HEK293 (cell line): ENCODE results near the gene KEAP1.
A peak's percentile ranks its signal among the peaks of the same experiment; 100 is the strongest.

Experiments used
- CTCF ChIA-PET: fragments of 350-600 bp; formaldehyde crosslinking; extraction: SDS; loops from one replicate; lab custom pipeline; 2021; ENCODE audit warnings: antibody characterized with exemption; lab: Yijun Ruan, JAX
- POLR2A ChIA-PET: fragments of 300-600 bp; formaldehyde crosslinking; extraction: SDS; loops from one replicate; lab custom pipeline; 2020; ENCODE audit warnings: antibody characterized with exemption, inconsistent platforms; lab: Yijun Ruan, JAX
- H3K27ac ChIP-seq: fragments of 200-500 bp; sonication (Bioruptor generic); 2 replicates; pipeline ENCODE4 v1.5.1; 2014; ENCODE audit warnings: low read depth, low read length, control low read depth, inconsistent platforms; ENCODE audit errors: extremely low read depth
- H3K36me3 ChIP-seq, 2 experiments: fragments of 200-500 bp in 1 of 2; sonication (Bioruptor generic) in 1 of 2; 1 replicate in 1 of 2; 2 replicates in 1 of 2; pipeline ENCODE4 v1.5.1; 2014 to 2017; ENCODE audit warnings: inconsistent platforms in 2 of 2, low read length in 2 of 2; ENCODE audit not compliant: control insufficient read depth in 2 of 2, insufficient read depth in 1 of 2
- H3K4me1 ChIP-seq: fragments of 200-500 bp; sonication (Bioruptor generic); 2 replicates; pipeline ENCODE4 v1.5.1; 2014; ENCODE audit warnings: mild to moderate bottlenecking, low read length, inconsistent platforms; ENCODE audit not compliant: control insufficient read depth, insufficient read depth
- H3K4me3 ChIP-seq: 2 replicates; pipeline ENCODE4 v1.5.1; 2011; ENCODE audit warnings: low read depth, mild to moderate bottlenecking, control low read depth, low read length, moderate library complexity
- H3K9me3 ChIP-seq: fragments of 200-500 bp; sonication (Bioruptor generic); 2 replicates; pipeline ENCODE4 v1.5.1; 2014; ENCODE audit warnings: low read depth, low read length, inconsistent platforms; ENCODE audit not compliant: control insufficient read depth, insufficient read depth
- GLIS1 ChIP-seq: fragments of 450-650 bp; formaldehyde crosslinking; IDR thresholded peaks from 2 replicates; pipeline ENCODE4 v1.5.1; 2016; ENCODE audit warnings: missing biosample characterization, missing genetic modification characterization
- GLIS2 ChIP-seq: fragments of 450-650 bp; formaldehyde crosslinking; IDR thresholded peaks from 2 replicates; pipeline ENCODE4 v1.5.1; 2016; ENCODE audit warnings: missing biosample characterization, missing genetic modification characterization
- KLF8 ChIP-seq: fragments of 450-650 bp; formaldehyde crosslinking; IDR thresholded peaks from 2 replicates; pipeline ENCODE4 v1.5.1; 2016; ENCODE audit warnings: missing biosample characterization, missing genetic modification characterization
- YY2 ChIP-seq: fragments of 450-650 bp; formaldehyde crosslinking; IDR thresholded peaks from 2 replicates; pipeline ENCODE4 v1.5.1; 2016; ENCODE audit warnings: missing biosample characterization, missing genetic modification characterization
- ZBTB20 ChIP-seq: fragments of 450-650 bp; formaldehyde crosslinking; IDR thresholded peaks from 2 replicates; pipeline ENCODE4 v1.5.1; 2016; ENCODE audit warnings: missing biosample characterization, missing genetic modification characterization
- ZFHX2 ChIP-seq: fragments of 450-650 bp; formaldehyde crosslinking; conservative IDR thresholded peaks from 2 replicates; pipeline ENCODE4 v1.5.1; 2016; ENCODE audit warnings: missing biosample characterization, missing genetic modification characterization
- ZIC2 ChIP-seq: fragments of 450-650 bp; formaldehyde crosslinking; IDR thresholded peaks from 2 replicates; pipeline ENCODE4 v1.5.1; 2016; ENCODE audit warnings: missing biosample characterization, missing genetic modification characterization
- ZNF2 ChIP-seq: fragments of 450-650 bp; formaldehyde crosslinking; IDR thresholded peaks from 2 replicates; pipeline ENCODE4 v1.5.1; 2016; ENCODE audit warnings: missing biosample characterization, missing genetic modification characterization
- ZNF324 ChIP-seq: fragments of 450-650 bp; formaldehyde crosslinking; IDR thresholded peaks from 2 replicates; pipeline ENCODE4 v1.5.1; 2016; ENCODE audit warnings: missing biosample characterization, missing genetic modification characterization
- ZNF37A ChIP-seq: fragments of 450-650 bp; IDR thresholded peaks from 2 replicates; pipeline ENCODE4 v1.5.1; 2018; ENCODE audit warnings: missing biosample characterization, missing genetic modification characterization
- ZNF423 ChIP-seq: fragments of 450-650 bp; formaldehyde crosslinking; IDR thresholded peaks from 2 replicates; pipeline ENCODE4 v1.5.1; 2016; ENCODE audit warnings: missing biosample characterization, missing genetic modification characterization
- ZNF626 ChIP-seq: fragments of 450-650 bp; sonication (Bioruptor Pico); formaldehyde crosslinking; IDR thresholded peaks from 2 replicates; pipeline ENCODE4 v1.5.1; 2018; ENCODE audit warnings: missing biosample characterization, missing genetic modification characterization, inconsistent platforms
- ZNF776 ChIP-seq: fragments of 450-650 bp; formaldehyde crosslinking; IDR thresholded peaks from 2 replicates; pipeline ENCODE4 v1.5.0; 2017; ENCODE audit warnings: missing biosample characterization, missing genetic modification characterization, borderline replicate concordance
- ZNF777 ChIP-seq: fragments of 450-650 bp; formaldehyde crosslinking; IDR thresholded peaks from 2 replicates; pipeline ENCODE4 v1.5.1; 2017; ENCODE audit warnings: missing biosample characterization, missing genetic modification characterization, borderline replicate concordance
- ZXDB ChIP-seq: fragments of 450-650 bp; formaldehyde crosslinking; IDR thresholded peaks from 2 replicates; pipeline ENCODE4 v1.5.1; 2016; ENCODE audit warnings: missing biosample characterization, missing genetic modification characterization
- TF ChIP-seq, protein P1 (sequence below): fragments of 450-650 bp; formaldehyde crosslinking; IDR thresholded peaks from 2 replicates; pipeline ENCODE4 v1.5.1; 2016; ENCODE audit warnings: missing biosample characterization, missing genetic modification characterization
- TF ChIP-seq, protein P2 (sequence below): fragments of 450-650 bp; formaldehyde crosslinking; IDR thresholded peaks from 2 replicates; pipeline ENCODE4 v1.5.1; 2016; ENCODE audit warnings: missing biosample characterization, missing genetic modification characterization
- TF ChIP-seq, protein P3 (sequence below): fragments of 450-650 bp; formaldehyde crosslinking; IDR thresholded peaks from 2 replicates; pipeline ENCODE4 v1.5.1; 2016; ENCODE audit warnings: missing biosample characterization, missing genetic modification characterization
- TF ChIP-seq, protein P4 (sequence below): IDR thresholded peaks from 2 replicates; pipeline ENCODE4 v1.6.1; 2011; ENCODE audit warnings: mild to moderate bottlenecking, low read depth, low read length, borderline replicate concordance
- TF ChIP-seq, protein P5 (sequence below): fragments of 450-650 bp; formaldehyde crosslinking; IDR thresholded peaks from 2 replicates; pipeline ENCODE4 v1.5.1; 2016; ENCODE audit warnings: missing biosample characterization, missing genetic modification characterization
- TF ChIP-seq, protein P6 (sequence below): fragments of 450-650 bp; formaldehyde crosslinking; optimal IDR thresholded peaks from 2 replicates; pipeline ENCODE3; 2016; ENCODE audit warnings: missing biosample characterization, mild to moderate bottlenecking, missing genetic modification characterization
- TF ChIP-seq, protein P7 (sequence below): fragments of 450-650 bp; formaldehyde crosslinking; IDR thresholded peaks from 2 replicates; pipeline ENCODE4 v1.5.1; 2016; ENCODE audit warnings: missing biosample characterization, missing genetic modification characterization

The KEAP1 gene

DNA sequence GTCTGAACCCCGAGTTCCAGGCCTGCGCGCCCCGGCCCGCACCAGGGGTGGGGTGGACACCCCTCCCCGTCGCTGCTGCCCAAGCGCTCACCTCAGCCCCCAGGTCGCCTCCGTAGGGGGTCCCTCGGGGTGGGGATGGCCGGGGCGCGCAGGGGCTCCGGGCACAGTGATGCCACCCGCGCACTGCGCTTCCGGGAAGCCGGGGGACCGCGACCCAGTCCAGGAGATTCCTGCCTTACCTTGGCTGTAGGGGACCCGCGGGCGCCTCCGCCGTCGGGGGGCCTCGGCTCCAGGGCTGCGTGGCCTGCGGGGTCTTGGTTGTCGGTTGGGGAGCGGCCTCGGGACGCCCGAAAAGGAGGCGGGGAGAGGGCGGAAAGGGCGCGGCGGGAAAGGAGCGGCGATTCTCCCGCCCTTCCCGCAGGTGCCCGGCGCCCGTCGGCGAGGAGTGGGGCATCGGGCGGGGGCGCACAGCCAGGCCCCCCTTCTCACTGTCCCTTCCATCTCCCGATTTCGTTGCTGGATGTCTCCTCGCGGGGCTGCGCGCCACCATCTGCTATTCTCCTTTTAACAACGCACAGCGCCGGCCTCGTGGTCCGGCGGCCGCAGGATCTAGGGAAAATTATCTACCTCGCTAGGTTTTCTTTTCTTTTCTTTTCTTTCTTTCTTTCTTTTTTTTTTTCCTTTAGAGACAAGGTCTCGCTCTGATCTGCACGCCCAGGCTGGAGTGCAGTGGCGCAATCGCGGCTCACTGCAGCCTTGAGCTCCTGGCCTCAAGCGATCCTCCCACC, at the start of gene KEAP1:
Gene KEAP1 (minus strand): TSS at position 355 of the 788 bp plus-strand sequence. CDS start 3,323 bp downstream, outside the sequence.
- Histone ChIP-seq H3K36me3 (peaks cover 8 to 23% of the 10 kb centered on the region in 2 experiments; a peak in 2 of 3 replicates), H3K9me3 (no peaks in the 10 kb centered on the region), H3K27ac (peak within 1 kb of the TSS; percentile 94), H3K4me1 (peaks cover 4% of the 10 kb centered on the region; the same call in 1 of the 2 replicates), H3K4me3 (peak within 1 kb of the TSS; percentile 85)
- TF ChIP-seq ZNF626 (tag by site-specific recombination) = no peak
- TF ChIP-seq ZNF423 = 0 out of 2 replicates have a peak, but pooled peaks have one; percentile 10
- TF ChIP-seq ZFHX2 (tag by site-specific recombination) = peak; percentile 3; the same call in 1 of the 2 replicates
- TF ChIP-seq, protein P1, sequence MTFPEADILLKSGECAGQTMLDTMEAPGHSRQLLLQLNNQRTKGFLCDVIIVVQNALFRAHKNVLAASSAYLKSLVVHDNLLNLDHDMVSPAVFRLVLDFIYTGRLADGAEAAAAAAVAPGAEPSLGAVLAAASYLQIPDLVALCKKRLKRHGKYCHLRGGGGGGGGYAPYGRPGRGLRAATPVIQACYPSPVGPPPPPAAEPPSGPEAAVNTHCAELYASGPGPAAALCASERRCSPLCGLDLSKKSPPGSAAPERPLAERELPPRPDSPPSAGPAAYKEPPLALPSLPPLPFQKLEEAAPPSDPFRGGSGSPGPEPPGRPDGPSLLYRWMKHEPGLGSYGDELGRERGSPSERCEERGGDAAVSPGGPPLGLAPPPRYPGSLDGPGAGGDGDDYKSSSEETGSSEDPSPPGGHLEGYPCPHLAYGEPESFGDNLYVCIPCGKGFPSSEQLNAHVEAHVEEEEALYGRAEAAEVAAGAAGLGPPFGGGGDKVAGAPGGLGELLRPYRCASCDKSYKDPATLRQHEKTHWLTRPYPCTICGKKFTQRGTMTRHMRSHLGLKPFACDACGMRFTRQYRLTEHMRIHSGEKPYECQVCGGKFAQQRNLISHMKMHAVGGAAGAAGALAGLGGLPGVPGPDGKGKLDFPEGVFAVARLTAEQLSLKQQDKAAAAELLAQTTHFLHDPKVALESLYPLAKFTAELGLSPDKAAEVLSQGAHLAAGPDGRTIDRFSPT (tag by site-specific recombination) = peak; percentile 45; the same call in 1 of the 2 replicates
- peak; percentile 55; the same call in 1 of the 2 replicates for TF ChIP-seq ZBTB20 (tag by site-specific recombination)
- TF ChIP-seq ZIC2 = peak; percentile 65
- TF ChIP-seq, protein P2, sequence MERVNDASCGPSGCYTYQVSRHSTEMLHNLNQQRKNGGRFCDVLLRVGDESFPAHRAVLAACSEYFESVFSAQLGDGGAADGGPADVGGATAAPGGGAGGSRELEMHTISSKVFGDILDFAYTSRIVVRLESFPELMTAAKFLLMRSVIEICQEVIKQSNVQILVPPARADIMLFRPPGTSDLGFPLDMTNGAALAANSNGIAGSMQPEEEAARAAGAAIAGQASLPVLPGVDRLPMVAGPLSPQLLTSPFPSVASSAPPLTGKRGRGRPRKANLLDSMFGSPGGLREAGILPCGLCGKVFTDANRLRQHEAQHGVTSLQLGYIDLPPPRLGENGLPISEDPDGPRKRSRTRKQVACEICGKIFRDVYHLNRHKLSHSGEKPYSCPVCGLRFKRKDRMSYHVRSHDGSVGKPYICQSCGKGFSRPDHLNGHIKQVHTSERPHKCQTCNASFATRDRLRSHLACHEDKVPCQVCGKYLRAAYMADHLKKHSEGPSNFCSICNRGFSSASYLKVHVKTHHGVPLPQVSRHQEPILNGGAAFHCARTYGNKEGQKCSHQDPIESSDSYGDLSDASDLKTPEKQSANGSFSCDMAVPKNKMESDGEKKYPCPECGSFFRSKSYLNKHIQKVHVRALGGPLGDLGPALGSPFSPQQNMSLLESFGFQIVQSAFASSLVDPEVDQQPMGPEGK = peak; percentile 76
- TF ChIP-seq ZNF37A (tag by site-specific recombination) = no peak
- peak; percentile 60; the same call in 1 of the 2 replicates for TF ChIP-seq ZNF777 (tag by site-specific recombination)
- peak; percentile 82 for TF ChIP-seq GLIS2 (tag by site-specific recombination)
- TF ChIP-seq YY2 = 0 out of 2 replicates have a peak, but pooled peaks have one; percentile 3
- no peak for TF ChIP-seq ZXDB (tag by site-specific recombination)
- TF ChIP-seq, protein P3, sequence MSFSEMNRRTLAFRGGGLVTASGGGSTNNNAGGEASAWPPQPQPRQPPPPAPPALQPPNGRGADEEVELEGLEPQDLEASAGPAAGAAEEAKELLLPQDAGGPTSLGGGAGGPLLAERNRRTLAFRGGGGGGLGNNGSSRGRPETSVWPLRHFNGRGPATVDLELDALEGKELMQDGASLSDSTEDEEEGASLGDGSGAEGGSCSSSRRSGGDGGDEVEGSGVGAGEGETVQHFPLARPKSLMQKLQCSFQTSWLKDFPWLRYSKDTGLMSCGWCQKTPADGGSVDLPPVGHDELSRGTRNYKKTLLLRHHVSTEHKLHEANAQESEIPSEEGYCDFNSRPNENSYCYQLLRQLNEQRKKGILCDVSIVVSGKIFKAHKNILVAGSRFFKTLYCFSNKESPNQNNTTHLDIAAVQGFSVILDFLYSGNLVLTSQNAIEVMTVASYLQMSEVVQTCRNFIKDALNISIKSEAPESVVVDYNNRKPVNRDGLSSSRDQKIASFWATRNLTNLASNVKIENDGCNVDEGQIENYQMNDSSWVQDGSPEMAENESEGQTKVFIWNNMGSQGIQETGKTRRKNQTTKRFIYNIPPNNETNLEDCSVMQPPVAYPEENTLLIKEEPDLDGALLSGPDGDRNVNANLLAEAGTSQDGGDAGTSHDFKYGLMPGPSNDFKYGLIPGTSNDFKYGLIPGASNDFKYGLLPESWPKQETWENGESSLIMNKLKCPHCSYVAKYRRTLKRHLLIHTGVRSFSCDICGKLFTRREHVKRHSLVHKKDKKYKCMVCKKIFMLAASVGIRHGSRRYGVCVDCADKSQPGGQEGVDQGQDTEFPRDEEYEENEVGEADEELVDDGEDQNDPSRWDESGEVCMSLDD (tag by site-specific recombination) = peak; percentile 73
- TF ChIP-seq GLIS1 (tag by site-specific recombination) = peak; percentile 90
- TF ChIP-seq, protein P4, sequence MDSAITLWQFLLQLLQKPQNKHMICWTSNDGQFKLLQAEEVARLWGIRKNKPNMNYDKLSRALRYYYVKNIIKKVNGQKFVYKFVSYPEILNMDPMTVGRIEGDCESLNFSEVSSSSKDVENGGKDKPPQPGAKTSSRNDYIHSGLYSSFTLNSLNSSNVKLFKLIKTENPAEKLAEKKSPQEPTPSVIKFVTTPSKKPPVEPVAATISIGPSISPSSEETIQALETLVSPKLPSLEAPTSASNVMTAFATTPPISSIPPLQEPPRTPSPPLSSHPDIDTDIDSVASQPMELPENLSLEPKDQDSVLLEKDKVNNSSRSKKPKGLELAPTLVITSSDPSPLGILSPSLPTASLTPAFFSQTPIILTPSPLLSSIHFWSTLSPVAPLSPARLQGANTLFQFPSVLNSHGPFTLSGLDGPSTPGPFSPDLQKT = no peak
- TF ChIP-seq, protein P5, sequence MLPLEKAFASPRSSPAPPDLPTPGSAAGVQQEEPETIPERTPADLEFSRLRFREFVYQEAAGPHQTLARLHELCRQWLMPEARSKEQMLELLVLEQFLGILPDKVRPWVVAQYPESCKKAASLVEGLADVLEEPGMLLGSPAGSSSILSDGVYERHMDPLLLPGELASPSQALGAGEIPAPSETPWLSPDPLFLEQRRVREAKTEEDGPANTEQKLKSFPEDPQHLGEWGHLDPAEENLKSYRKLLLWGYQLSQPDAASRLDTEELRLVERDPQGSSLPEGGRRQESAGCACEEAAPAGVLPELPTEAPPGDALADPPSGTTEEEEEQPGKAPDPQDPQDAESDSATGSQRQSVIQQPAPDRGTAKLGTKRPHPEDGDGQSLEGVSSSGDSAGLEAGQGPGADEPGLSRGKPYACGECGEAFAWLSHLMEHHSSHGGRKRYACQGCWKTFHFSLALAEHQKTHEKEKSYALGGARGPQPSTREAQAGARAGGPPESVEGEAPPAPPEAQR = 0 out of 2 replicates have a peak, but pooled peaks have one; percentile 37
- TF ChIP-seq, protein P6, sequence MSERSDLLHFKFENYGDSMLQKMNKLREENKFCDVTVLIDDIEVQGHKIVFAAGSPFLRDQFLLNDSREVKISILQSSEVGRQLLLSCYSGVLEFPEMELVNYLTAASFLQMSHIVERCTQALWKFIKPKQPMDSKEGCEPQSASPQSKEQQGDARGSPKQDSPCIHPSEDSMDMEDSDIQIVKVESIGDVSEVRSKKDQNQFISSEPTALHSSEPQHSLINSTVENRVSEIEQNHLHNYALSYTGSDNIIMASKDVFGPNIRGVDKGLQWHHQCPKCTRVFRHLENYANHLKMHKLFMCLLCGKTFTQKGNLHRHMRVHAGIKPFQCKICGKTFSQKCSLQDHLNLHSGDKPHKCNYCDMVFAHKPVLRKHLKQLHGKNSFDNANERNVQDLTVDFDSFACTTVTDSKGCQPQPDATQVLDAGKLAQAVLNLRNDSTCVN (tag by site-specific recombination) = peak; percentile 77
- 0 out of 2 replicates have a peak, but pooled peaks have one; percentile 19 for TF ChIP-seq ZNF324
- TF ChIP-seq ZNF2 (tag by site-specific recombination) = peak; percentile 39; the same call in 1 of the 2 replicates
- TF ChIP-seq, protein P7, sequence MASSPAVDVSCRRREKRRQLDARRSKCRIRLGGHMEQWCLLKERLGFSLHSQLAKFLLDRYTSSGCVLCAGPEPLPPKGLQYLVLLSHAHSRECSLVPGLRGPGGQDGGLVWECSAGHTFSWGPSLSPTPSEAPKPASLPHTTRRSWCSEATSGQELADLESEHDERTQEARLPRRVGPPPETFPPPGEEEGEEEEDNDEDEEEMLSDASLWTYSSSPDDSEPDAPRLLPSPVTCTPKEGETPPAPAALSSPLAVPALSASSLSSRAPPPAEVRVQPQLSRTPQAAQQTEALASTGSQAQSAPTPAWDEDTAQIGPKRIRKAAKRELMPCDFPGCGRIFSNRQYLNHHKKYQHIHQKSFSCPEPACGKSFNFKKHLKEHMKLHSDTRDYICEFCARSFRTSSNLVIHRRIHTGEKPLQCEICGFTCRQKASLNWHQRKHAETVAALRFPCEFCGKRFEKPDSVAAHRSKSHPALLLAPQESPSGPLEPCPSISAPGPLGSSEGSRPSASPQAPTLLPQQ (tag by site-specific recombination) = 0 out of 2 replicates have a peak, but pooled peaks have one; percentile 6
- TF ChIP-seq ZNF776 = no peak
- peak; percentile 35; the same call in 1 of the 2 replicates for TF ChIP-seq KLF8 (tag by site-specific recombination)
- CTCF ChIA-PET = no interaction called here
- POLR2A ChIA-PET = interaction anchor here (0.6 to 0.7 kb wide), 4 partner anchors 23 to 247 kb away, joined by 3 to 4 read pairs (median 4); partner anchors contain the start of gene CDKN2D
